GOT3 (cell line): ENCODE data around the gene SIN3A.
"Not testable (repeated sequence)": the region's sequence is repeated elsewhere in the genome, so short reads cannot be mapped to it uniquely, and the experiment has no call there.

ENCODE experiments used
- DNase-seq: peaks from one replicate; lab custom pipeline; 2025; ENCODE audit warnings: mixed read lengths; lab: John Stamatoyannopoulos, UW

SIN3A gene

DNA sequence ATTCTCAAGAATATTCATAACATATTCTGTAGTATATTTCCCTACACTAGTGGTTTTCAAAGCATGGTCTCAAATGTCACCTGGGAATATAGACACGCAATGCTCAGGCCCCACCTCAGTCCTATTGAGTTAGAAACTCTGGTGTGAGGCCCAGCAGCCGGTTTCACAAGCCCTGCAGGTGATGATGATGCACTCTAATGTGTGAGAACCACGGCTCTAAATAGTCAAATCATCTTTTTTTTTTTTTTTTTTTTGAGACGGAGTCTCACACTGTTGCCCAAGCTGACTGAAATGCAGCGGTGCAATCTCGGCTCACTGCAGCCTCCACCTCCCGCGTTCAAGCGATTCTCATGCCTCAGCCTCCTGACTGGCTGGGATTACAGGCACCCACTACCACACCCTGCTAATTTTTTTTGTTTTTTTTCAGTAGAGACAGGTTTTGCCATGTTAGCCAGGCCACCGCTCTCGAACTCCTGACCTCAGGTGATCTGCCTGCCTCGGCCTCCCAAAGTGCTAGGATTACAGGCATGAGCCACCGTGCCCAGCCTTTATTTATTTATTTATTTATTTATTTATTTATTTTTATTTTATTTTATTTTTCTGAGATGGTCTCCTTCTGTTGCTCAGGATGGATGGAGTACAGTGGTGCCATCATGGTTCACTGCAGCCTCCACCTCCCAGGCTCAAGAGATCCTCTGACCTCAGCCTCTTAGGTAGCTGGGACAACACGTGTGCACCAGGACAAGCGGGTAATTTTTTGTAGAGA is 117.7 kb downstream of the SIN3A start:
- DNase-seq: not testable (repeated sequence)

DNA sequence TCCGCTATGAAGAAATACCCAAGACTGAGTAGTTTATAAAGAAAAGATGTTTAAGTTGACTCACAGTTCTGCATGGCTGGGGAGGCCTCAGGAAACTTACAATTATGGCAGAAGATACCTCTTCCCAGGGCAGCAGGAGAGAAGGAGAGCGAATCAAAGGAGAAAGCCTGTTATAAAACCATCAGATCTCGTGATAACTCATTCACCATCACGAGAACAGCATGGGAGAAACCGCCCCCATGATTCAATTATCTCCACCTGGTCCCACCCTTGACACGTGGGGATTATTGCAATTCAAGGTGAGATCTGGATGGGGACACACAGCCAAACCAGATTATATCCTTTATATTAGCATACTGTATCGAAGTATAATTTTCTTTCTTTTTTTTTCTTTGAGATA is 119.4 kb downstream of the SIN3A start:
- DNase-seq: not testable (repeated sequence)

DNA sequence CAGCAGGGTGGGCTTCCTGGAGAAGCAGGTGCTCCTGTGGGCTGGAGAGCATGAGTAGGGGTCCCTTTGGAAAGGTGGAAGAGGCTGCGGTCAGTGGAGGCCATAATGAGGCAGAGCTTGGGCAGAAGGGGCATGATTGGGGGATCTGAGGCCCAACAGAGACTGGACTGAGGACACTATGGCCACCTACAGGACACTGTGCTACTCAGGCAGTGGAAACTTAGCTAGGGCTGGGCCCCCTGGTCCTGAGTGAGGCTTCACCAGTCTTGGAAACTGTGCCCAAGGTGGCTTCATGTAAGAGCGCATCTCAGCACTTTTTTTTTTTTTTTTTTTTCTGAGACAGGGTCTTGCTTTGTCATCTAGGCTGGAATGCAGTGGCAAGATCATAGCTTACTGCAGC is 121.9 kb downstream of the SIN3A start:
- no peak for DNase-seq

DNA sequence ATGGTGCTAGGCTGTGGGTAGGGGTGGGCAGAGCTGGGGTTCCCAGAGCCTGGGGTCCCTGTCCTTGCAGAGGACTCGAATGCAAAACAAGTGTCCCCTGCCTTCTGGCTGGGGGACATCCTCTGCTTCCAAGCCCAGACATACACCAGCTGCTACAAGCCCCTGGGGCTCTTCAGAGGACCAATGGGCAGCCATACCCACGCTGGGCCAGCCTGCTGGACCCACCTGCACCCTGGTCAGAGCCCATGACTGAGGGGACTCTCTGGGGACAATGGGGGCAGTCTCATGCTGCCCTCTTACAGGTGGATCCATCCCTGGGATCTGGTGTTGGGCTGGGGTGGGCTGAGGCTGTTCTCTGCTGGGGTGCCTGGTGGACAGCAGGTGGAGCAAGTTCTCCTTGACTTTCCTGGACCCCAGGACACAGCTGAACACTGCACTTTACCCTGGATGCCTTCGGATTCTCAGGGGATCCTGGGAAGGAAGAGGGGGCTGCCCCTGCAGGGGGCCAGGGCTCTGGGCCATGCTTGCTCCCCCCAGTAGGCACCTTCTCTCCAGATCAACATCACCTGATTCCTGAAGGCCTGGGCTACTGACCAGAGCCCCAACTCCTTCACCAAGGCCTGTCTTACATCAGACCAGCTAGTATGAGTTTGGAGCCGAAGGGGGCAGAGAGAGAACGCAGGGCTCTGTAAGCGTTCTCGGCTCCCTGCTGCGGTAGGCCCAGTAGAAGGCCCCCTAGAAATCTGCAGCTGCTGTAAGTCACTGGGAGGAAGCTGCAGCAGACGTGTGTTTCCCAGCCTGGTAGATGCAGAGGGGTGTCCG is 122.8 kb downstream of the SIN3A start:
- no peak for DNase-seq

DNA sequence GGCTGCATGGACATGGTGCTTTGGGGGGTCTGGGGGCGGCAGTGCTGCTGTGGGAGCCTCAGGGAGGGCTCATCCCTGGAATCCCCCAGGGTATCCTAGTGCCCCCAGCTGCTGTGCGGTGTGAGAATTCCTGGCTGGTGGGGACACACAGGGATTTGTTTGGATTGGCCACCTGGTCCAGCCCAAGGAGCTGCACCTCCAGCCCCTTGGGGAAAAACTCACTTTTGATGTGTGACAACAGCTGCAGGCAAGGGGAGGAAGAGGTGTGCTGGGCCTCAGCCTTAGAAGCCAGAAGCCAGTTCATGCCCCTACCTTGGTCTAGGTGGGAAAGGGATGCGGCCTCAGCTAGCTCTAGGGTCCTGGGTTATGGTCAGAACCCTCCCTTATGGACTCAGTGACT is 124.0 kb downstream of the SIN3A start:
- no peak for DNase-seq

DNA sequence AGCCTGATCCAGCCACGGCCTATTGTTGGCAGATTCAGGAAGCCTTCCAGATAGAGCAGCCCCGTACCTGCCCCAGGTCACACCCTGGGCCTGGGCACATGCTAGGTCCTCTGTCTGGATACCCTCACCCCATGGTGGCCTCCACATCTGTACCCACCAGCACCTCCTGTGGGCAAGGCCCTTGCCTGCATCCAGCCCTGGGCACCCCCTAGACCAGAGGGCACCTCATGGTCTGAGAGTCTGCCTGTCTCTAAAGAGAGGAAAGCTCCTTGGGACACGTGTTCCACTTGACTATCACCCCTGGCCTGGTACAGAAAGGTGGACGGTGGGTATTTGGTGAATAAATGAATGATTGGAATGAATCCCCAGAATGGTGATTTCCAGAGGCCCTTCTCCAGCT is 124.5 kb downstream of the SIN3A start:
- DNase-seq: no peak

DNA sequence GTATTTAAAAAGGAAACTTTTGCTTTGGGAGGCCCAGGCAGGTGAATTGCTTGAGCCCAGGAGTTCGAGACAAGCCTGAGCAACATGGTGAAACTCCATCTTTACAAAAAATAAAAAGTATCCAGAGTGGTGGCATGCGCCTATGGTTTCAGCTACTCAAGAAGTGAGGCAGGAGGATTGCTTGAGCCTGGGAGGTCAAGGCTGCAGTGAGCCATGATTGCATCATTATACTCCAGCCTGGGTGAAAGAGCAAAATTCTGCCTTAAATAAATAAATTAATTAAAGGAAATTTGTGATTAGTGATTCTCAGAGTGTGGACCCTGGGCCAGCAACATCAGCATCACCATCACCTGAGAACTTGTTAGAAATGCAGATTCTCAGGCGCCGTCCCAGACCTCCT is 125.6 kb downstream of the SIN3A start:
- no peak for DNase-seq

DNA sequence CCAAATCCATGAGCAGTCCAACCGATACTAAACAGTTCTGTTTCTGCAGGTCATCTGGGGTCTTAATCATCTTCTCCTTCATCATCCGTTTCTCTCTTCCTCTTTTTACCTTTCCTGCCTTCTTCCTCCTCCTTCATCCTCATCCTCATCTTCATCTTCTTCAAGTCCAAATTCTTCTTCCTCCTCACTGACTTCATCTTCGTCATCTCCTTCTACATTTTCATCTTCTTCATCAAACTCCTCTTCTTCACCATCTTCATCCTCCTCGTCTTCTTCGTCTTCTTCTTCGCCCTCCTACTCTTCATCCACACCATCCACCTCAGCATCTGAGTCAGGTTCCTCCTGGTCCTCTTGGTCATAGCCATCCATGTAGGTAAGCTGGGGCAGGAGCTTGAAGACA is 129.8 kb downstream of the SIN3A start:
- no peak for DNase-seq
